Measurements from ENCODE around the gene SRCIN1. TPM values are rescaled to one million over a fixed set of nuclear protein-coding genes. Genes with fewer than 3 reads are reported as not detected.

Gene SRCIN1
- polyA plus RNA-seq, 4 donors: 0.45 to 9.6 (median 0.99) TPM

DNA sequence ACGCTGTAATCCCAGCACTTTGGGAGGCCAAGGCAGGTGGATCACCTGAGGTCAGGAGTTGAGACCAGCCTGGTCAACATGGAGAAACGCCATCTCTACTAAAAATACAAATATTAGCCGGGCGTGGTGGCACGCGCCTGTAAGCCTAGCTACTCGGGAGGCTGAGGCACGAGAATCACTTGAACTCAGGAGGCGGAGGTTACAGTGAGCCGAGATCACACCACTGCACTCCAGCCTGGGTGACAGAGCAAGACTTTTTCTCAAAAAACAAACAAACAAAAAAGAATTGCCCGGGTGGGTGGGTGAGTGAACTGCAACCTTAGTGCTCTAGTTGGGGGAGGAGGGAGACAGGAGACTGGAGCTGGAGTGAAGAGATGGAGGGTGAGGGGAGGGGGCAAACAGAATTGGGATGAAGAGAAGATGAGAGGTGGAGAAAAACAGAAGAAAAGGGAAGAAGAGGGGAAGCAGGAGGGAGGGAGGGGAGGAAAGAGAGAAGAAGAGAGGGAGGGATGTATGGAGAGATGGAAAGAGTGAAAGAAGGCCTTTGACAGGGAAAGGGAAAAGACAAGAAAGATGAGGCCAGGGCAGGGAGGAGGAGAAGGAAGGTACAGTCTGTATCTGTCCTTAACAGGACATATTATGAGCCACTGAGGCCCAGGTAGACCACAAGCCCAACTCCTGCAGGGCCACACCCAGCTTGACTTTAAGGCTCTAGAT, 5.5 kb upstream of the SRCIN1 start:
- no peak overlapping the region for H3K4me3 ChIP-seq (ENCODE audit: low read depth in 1 of 3, low read length in 3 of 3)
- peaks cover 3 to 23% (median 4%) of the 10 kb centered on the region in 3 donors for H3K4me1 ChIP-seq (ENCODE audit: control insufficient read depth in 3 of 3, insufficient read depth in 2 of 3, low read depth in 1 of 3, low read length in 2 of 3)
- H3K27ac ChIP-seq (ENCODE audit: low read depth in 1 of 3, low read length in 2 of 3): no peak overlapping the region
- H3K36me3 ChIP-seq (ENCODE audit: control insufficient read depth in 3 of 3, insufficient read depth in 2 of 3, low read depth in 1 of 3, low read length in 3 of 3): no peaks in the 10 kb centered on the region
- peaks cover 0 to 34% (median 24%) of the 10 kb centered on the region in 3 donors for H3K27me3 ChIP-seq (ENCODE audit: control insufficient read depth in 3 of 3, insufficient read depth in 3 of 3, low read length in 3 of 3)
- DNase-seq: no peak
- no peak for FAIRE-seq
- H3K9me3 ChIP-seq (ENCODE audit: control insufficient read depth in 2 of 2, insufficient read depth in 1 of 2, low read depth in 1 of 2, low read length in 1 of 2): peaks cover 0 to 4% of the 10 kb centered on the region in 2 donors
- WGBS, 3 donors: 50 to 78% (median 52%) methylated on average over 11 of the region's 11 CpGs

- peaks cover 0 to 34% (median 24%) of the 10 kb centered on the region in 3 donors for H3K27me3 ChIP-seq (ENCODE audit: control insufficient read depth in 3 of 3, insufficient read depth in 3 of 3, low read length in 3 of 3)
- peaks cover 0 to 4% of the 10 kb centered on the region in 2 donors for H3K9me3 ChIP-seq (ENCODE audit: control insufficient read depth in 2 of 2, insufficient read depth in 1 of 2, low read depth in 1 of 2, low read length in 1 of 2)
- no peak overlapping the region for H3K27ac ChIP-seq (ENCODE audit: low read depth in 1 of 3, low read length in 2 of 3)
- FAIRE-seq (no peak), DNase-seq (no peak)
- WGBS, 3 donors: 46 to 74% (median 50%) methylated on average over 8 to 9 of the region's 9 CpGs
- peaks cover 3 to 23% (median 4%) of the 10 kb centered on the region in 3 donors for H3K4me1 ChIP-seq (ENCODE audit: control insufficient read depth in 3 of 3, insufficient read depth in 2 of 3, low read depth in 1 of 3, low read length in 2 of 3)
- no peaks in the 10 kb centered on the region for H3K36me3 ChIP-seq (ENCODE audit: control insufficient read depth in 3 of 3, insufficient read depth in 2 of 3, low read depth in 1 of 3, low read length in 3 of 3)
- no peak overlapping the region for H3K4me3 ChIP-seq (ENCODE audit: low read depth in 1 of 3, low read length in 3 of 3)
Measured at GRCh38 chr17:38609280-38610031, 3.7 kb upstream of the SRCIN1 start.

GRCh38 chr17:38608648-38609047, 2.9 kb upstream of the SRCIN1 start:
- Histone ChIP-seq H3K4me3 (ENCODE audit: low read depth in 1 of 3, low read length in 3 of 3) (no peak overlapping the region), H3K4me1 (ENCODE audit: control insufficient read depth in 3 of 3, insufficient read depth in 2 of 3, low read depth in 1 of 3, low read length in 2 of 3) (peaks cover 3 to 16% (median 4%) of the 10 kb centered on the region in 3 donors), H3K9me3 (ENCODE audit: control insufficient read depth in 2 of 2, insufficient read depth in 1 of 2, low read depth in 1 of 2, low read length in 1 of 2) (peaks cover 0 to 4% of the 10 kb centered on the region in 2 donors), H3K27me3 (ENCODE audit: control insufficient read depth in 3 of 3, insufficient read depth in 3 of 3, low read length in 3 of 3) (peaks cover 0 to 37% (median 26%) of the 10 kb centered on the region in 3 donors), H3K27ac (ENCODE audit: low read depth in 1 of 3, low read length in 2 of 3) (no peak overlapping the region), H3K36me3 (ENCODE audit: control insufficient read depth in 3 of 3, insufficient read depth in 2 of 3, low read depth in 1 of 3, low read length in 3 of 3) (no peaks in the 10 kb centered on the region)
- WGBS, 3 donors: 31 to 63% (median 60%) methylated on average over 4 of the region's 4 CpGs
- FAIRE-seq (no peak), DNase-seq (peak in 1 of 2 donors; percentile 63)

- WGBS, 3 donors: 4 to 12% (median 7%) methylated on average over 24 to 30 of the region's 30 CpGs
- H3K9me3 ChIP-seq (ENCODE audit: control insufficient read depth in 2 of 2, insufficient read depth in 1 of 2, low read depth in 1 of 2, low read length in 1 of 2): peaks cover 0 to 4% of the 10 kb centered on the region in 2 donors
- peaks cover 0 to 41% (median 26%) of the 10 kb centered on the region in 3 donors for H3K27me3 ChIP-seq (ENCODE audit: control insufficient read depth in 3 of 3, insufficient read depth in 3 of 3, low read length in 3 of 3)
- DNase-seq: no peak
- FAIRE-seq: no peak
- H3K4me1 ChIP-seq (ENCODE audit: control insufficient read depth in 3 of 3, insufficient read depth in 2 of 3, low read depth in 1 of 3, low read length in 2 of 3): peaks cover 3 to 21% (median 4%) of the 10 kb centered on the region in 3 donors
- no peaks in the 10 kb centered on the region for H3K36me3 ChIP-seq (ENCODE audit: control insufficient read depth in 3 of 3, insufficient read depth in 2 of 3, low read depth in 1 of 3, low read length in 3 of 3)
- peak overlapping the region; percentile 47 to 73 (median 54) for H3K4me3 ChIP-seq (ENCODE audit: low read depth in 1 of 3, low read length in 3 of 3)
- no peak overlapping the region for H3K27ac ChIP-seq (ENCODE audit: low read depth in 1 of 3, low read length in 2 of 3)
Measured at GRCh38 chr17:38606646-38607611, 1.2 kb upstream of the SRCIN1 start.

DNA sequence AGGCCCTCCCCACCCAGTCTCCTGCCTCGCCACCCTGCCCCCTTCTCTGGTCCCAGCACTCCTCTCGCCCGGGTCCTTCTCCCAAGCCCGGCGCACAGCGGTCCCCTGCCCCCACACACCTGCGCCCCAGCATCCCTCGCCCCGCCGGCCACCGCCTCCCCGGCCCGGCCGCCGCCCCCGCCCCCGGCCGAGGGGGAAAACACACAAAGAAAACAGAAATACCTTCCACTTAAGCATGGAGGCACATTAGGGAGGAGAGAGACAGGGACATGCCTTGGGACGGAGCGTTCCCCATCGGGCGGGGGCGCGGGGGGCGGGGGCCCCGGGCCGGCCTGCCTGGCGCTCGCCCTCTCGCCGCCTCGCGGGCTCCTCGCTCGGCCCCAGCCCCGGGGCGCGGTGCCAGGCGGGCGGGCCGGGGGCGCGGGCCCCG, 326 bp downstream of the SRCIN1 start:
- peaks cover 4 to 34% (median 5%) of the 10 kb centered on the region in 3 donors for H3K4me1 ChIP-seq (ENCODE audit: control insufficient read depth in 3 of 3, insufficient read depth in 2 of 3, low read depth in 1 of 3, low read length in 2 of 3)
- DNase-seq (no peak), FAIRE-seq (no peak)
- H3K36me3 ChIP-seq (ENCODE audit: control insufficient read depth in 3 of 3, insufficient read depth in 2 of 3, low read depth in 1 of 3, low read length in 3 of 3): no peaks in the 10 kb centered on the region
- H3K27ac ChIP-seq (ENCODE audit: low read depth in 1 of 3, low read length in 2 of 3): no peak overlapping the region
- peak overlapping the region; percentile 16 to 54 (median 47) for H3K4me3 ChIP-seq (ENCODE audit: low read depth in 1 of 3, low read length in 3 of 3)
- no peaks in the 10 kb centered on the region for H3K9me3 ChIP-seq (ENCODE audit: control insufficient read depth in 2 of 2, insufficient read depth in 1 of 2, low read depth in 1 of 2, low read length in 1 of 2)
- peaks cover 0 to 39% (median 23%) of the 10 kb centered on the region in 3 donors for H3K27me3 ChIP-seq (ENCODE audit: control insufficient read depth in 3 of 3, insufficient read depth in 3 of 3, low read length in 3 of 3)
- 1 to 2% (median 1%) methylated on average over 24 to 44 of the region's 44 CpGs for WGBS, 3 donors

- Histone ChIP-seq H3K9me3 (ENCODE audit: control insufficient read depth in 2 of 2, insufficient read depth in 1 of 2, low read depth in 1 of 2, low read length in 1 of 2) (no peaks in the 10 kb centered on the region), H3K27ac (ENCODE audit: low read depth in 1 of 3, low read length in 2 of 3) (no peak overlapping the region), H3K36me3 (ENCODE audit: control insufficient read depth in 3 of 3, insufficient read depth in 2 of 3, low read depth in 1 of 3, low read length in 3 of 3) (no peaks in the 10 kb centered on the region), H3K4me1 (ENCODE audit: control insufficient read depth in 3 of 3, insufficient read depth in 2 of 3, low read depth in 1 of 3, low read length in 2 of 3) (peaks cover 4 to 38% (median 5%) of the 10 kb centered on the region in 3 donors), H3K27me3 (ENCODE audit: control insufficient read depth in 3 of 3, insufficient read depth in 3 of 3, low read length in 3 of 3) (peaks cover 0 to 37% (median 21%) of the 10 kb centered on the region in 3 donors), H3K4me3 (ENCODE audit: low read depth in 1 of 3, low read length in 3 of 3) (peak overlapping the region in 1 of 3 donors; percentile 16)
- WGBS, 3 donors: 13 to 21% (median 17%) methylated on average over 33 to 37 of the region's 38 CpGs
- FAIRE-seq (no peak), DNase-seq (peak in 1 of 2 donors; percentile 60)
Measured at GRCh38 chr17:38604479-38605403, 1.0 kb downstream of the SRCIN1 start.

GRCh38 chr17:38603786-38604478, 1.8 kb downstream of the SRCIN1 start:
- Histone ChIP-seq H3K4me3 (ENCODE audit: low read depth in 1 of 3, low read length in 3 of 3) (no peak overlapping the region), H3K9me3 (ENCODE audit: control insufficient read depth in 2 of 2, insufficient read depth in 1 of 2, low read depth in 1 of 2, low read length in 1 of 2) (no peaks in the 10 kb centered on the region), H3K27me3 (ENCODE audit: control insufficient read depth in 3 of 3, insufficient read depth in 3 of 3, low read length in 3 of 3) (peaks cover 0 to 29% (median 14%) of the 10 kb centered on the region in 3 donors), H3K4me1 (ENCODE audit: control insufficient read depth in 3 of 3, insufficient read depth in 2 of 3, low read depth in 1 of 3, low read length in 2 of 3) (peaks cover 4 to 38% (median 5%) of the 10 kb centered on the region in 3 donors), H3K36me3 (ENCODE audit: control insufficient read depth in 3 of 3, insufficient read depth in 2 of 3, low read depth in 1 of 3, low read length in 3 of 3) (no peaks in the 10 kb centered on the region), H3K27ac (ENCODE audit: low read depth in 1 of 3, low read length in 2 of 3) (no peak overlapping the region)
- FAIRE-seq (no peak), DNase-seq (no peak)
- 52 to 61% (median 56%) methylated on average over 6 of the region's 6 CpGs for WGBS, 3 donors
